ENCODE measurements around the gene MLLT6.

MLLT6 gene

DNA sequence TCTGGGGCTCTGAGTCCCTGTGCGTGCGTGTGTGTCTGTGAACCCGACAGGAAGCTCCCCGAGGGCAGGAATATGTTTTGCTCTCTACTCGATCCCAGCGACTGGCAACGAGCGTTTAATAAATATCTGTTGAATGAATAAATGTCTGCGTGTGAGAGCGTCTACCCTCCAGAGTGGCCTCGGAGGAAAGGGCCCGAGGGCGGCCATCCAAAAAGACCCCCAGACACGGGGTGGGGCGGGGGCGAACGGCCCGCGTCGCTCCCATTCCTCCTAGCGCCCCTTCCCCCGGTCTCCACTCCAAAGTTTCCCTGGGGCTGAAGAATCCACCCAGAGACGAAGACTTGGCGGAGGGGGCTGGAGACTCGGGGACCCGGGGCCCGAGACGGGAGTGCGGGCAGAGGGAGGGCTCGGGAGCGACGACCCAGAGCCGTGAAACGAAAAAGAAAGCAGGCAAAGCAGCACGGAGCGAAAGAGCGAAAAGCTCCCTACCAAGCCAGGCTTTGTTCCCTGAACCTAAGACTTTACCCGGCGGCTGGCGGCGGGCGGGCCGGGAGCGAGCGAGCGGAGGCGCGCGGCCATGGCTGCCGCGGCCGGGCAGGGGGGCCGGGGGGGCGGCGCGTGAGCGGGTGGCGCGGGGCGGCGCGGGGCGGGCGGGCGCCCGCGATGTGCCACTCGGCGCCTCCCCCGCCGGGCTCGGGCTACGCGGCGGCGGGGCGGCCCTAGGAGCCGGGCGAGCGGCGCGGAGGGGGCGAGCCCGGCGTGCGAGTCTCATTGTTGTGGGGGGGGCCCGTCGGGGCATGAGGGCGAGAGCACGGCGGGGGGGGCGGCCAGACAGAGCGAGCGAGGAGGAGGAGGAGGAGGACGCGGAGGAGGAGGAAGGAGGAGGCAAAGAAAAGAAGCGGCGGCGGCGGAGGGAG is at the start of gene MLLT6:
MLLT6 (plus strand) TSS at position 668 of the 917 bp plus-strand sequence. CDS start 360 bp downstream, outside the sequence.
- peak; percentile 75 to 79 for DNase-seq

DNA sequence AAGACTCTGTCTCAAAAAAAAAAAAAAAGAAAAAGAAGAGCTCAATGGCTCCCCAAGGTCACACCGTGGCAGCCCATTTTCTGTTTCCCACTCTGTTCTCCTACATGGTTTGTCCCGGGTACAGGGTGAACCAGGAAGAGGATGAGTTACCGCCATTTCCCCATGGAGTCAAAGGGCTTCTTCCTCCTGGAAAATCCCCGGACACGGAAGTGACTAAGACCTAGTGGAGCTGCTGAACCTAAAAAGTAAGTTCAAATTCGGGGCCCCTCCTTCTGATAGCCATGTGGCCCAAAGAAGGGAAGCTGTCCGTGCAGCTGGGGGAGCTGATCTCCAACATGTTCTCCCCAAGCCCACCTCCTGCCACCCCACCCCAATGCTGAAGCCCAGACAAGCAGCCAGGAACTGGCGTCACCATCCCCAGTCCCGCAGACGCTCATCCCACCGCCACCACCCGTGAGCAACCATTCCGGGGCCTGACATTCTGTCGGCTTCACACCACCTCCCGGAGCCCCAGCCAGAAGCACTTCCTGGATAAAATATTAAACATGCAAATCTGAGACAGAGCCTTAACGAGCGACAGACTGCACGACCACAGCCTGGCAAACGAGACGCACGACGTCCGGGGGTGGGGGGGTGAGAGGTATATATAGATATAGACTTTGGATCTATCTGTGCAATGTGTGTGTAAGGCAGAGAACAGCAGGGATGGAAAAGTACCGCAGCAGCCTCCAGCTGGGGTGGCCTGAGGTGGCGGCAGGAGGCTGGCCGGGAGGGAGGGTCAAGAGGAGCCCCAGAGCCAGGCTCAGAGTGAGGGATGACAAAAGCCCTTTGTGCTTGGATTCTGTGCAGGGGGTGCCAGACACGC is 47.9 kb upstream of the MLLT6 start:
- peak; percentile 75 to 79 for DNase-seq

GRCh38 chr17:38657824-38658740 is 47.0 kb upstream of the MLLT6 start:
- DNase-seq = no peak

DNA sequence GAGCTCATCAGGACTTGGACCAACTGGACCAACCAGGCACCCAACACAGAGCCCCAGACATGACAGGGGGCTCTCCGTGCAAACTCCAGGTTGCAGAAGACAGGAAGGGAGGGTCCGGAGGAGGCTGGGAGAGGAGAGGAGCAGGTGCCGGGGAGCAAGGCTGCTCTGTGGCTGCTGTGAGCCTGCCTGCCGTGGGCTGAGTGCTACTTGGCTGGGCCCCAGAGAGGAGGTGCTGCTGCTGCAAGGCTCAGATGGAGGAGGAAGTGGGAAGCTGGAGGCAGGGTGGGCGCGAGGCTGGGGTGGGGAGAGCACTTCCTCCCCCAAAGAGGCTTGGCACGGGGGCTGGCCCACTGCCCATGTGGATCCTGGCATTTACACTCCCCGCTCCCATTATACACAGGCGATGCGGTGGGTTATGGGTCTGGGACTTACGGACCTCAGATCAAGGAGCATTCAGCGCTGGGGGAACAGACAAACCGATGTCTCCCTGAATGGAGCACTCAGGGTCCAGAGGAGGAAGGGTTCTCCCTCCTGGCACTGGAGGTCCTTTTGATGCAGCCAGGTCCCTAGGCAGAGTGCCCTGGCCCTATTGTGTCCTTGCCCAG is 46.2 kb upstream of the MLLT6 start:
- DNase-seq = peak in 1 of 2 donors; percentile 3

DNA sequence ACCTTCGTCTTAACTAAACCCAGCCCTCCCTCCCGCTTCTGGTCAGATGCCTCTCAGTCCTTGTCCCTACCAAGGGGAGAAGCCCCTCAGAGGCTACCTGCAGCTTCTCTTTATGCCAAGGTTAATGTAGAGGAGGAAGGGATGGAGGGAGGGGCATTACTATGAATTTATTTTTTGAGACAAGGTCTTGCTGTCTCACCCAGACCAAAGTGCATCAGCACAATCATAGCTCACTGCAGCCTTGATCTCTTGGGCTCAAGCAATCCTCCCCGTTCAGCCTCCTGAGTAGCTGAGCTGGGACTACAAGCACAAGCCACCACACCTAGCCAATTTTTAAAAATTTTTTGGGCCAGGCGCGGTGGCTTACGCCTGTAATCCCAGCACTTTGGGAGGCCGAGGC is 45.7 kb upstream of the MLLT6 start:
- DNase-seq = no peak

DNA sequence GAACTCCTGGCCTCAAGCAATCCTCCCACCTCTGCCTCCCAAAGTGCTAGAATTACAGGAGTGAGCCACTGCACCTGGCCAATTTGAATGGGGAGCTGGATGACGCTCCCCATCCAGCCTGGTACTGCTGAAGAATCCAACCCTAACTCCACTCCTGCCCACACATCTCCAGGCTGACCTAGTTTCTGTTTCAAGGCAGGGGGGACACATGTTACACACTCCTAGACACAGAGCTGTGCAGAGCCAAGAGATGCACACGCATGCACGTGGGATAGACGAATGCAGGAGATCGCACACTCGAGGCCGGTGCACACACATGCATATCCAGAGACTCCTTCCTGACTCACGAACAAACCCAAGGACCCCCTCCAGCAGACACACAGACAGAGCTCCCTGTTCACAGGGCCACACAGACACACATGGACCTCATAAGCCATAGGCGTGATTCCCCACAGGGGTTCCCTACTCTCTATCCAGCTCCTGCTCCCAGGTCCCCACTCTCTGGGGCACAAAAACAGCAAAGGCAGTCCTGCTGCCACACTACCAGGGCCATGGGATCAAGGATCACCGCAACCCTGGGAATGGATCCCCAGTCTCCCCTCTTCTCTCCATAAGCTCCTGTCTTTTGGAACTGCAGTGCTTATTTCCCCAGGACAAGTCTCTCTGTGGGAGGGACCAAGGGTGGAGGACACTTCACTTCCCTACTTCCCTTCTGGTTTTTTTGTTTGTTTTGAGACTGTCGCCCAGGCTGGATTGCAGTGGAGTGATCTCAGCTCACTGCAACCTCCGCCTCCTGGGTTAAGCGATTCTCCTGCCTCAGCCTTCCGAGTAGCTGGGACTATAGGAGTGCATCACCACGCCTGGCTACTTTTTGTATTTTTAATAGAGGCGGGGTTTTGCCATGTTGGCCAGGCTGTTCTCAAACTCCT is 44.7 kb upstream of the MLLT6 start:
- no peak for DNase-seq

DNA sequence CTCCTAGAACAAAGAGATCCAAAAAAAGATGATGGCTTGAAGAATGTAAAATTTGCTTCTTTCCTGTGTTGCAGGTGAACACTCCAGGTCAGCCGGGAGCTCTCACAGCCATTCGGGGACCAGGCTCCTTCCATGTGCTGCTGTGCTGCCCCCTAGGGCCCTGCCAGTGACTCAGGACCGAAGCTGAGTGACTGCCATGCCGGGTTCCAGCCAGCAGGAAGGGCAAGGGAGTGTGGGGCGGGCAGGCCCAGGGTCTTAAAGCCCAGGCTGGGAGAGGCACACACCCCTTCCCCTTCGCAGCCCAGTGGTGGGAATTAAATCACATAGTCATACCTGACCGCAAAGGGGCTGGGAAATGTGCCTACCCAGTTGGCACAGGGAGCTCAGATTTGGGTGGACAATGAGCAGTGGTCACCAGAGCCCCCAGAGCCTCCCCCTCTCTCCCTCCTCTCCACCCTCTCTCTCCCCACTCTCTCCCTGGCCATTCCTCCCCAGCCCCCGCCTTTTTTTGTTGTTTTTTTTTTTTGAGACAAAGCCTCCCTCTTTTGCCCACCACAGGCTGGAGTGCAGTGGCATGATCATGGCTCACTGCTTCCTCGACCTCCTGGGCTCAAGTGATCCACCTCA is 41.8 kb upstream of the MLLT6 start:
- DNase-seq = peak; percentile 44 to 68

DNA sequence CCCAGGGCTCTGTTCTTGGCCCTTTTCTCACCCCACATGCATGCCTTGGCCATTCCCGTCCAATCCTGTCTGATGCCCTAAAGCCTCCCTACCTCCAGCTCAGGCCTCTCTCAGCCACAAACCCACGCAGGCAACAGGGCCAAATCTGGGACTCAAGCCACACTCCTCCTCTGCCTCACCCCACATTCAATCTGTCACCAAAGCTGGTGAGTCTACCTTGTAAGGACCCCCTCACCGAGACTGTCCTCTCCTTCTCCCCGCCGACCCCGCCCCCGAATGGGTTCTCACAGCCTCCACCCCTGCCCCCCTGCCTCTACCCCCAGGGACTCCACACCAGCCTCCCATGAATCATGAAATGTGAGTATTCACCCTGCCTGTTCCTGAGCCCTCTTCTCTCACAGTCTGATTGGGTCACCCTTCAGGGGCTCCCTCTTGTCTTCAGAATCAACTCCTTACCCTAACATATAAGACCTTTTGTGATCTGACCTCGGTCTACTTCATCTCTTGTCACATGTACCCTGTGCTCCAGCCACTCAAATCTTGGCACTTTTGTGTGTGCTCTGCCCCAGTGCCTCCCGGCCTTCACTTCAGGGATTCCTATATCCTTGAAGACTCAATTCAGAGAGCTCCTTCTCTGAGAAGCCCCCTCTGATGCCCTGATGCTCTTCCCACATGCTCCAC is 41.0 kb upstream of the MLLT6 start:
- DNase-seq = no peak

DNA sequence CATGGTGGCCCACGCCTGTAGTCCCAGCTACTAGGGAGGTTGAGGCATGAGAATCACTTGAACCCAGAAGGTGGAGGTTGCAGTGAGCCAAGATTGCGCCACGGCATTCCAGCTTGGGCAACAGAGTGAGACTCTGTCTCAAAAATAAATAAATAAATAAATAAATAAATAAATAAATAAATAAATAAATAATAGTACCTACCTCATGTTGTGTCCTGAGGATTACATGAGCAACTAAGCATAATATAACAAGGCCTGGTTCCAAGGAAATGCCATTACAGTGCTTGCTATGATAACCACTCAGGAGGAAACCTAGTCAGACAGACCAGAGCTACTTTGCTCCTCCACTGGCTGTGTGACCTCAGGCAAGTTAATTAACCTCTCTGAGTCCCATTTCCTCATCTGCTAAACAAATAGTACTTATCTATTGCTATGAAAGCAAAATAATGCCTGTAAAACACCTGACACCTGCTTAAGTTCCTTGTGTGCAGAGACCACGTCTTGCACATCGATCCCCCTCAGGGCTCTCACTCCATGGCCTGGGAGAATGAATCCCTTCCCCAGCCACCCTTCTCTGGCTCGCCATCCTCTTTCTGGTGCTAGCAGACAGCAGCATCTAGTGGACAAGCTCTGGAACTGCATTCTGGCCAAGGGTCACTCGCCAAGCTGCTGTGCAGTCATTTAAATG is 37.8 kb upstream of the MLLT6 start:
- DNase-seq = peak; percentile 57 to 58

GRCh38 chr17:38667787-38668122 is 37.3 kb upstream of the MLLT6 start:
- DNase-seq = no peak

DNA sequence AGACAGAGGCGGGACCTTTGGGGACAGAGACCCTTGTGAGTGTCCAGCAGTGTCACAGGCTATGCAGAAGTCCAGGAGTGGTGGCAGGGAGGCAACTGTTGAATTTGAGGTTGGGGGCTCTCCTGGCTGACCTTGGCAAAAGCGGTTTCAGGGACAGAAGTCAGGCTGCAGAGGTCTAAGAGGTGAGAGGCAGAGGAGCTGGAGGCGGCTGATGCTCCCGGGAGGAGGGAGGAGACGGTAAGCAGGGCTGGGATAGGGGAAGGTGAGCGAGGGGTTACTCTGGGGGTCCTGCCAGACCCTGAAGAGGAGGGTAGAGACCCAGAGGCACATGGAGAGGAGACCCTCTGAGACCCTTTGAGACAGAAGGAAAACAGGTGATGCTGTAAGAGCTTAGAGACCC is 35.6 kb upstream of the MLLT6 start:
- no peak for DNase-seq

- no peak for DNase-seq
These were observed 32.9 kb upstream of the MLLT6 start for GRCh38 chr17:38671939-38672720.

DNA sequence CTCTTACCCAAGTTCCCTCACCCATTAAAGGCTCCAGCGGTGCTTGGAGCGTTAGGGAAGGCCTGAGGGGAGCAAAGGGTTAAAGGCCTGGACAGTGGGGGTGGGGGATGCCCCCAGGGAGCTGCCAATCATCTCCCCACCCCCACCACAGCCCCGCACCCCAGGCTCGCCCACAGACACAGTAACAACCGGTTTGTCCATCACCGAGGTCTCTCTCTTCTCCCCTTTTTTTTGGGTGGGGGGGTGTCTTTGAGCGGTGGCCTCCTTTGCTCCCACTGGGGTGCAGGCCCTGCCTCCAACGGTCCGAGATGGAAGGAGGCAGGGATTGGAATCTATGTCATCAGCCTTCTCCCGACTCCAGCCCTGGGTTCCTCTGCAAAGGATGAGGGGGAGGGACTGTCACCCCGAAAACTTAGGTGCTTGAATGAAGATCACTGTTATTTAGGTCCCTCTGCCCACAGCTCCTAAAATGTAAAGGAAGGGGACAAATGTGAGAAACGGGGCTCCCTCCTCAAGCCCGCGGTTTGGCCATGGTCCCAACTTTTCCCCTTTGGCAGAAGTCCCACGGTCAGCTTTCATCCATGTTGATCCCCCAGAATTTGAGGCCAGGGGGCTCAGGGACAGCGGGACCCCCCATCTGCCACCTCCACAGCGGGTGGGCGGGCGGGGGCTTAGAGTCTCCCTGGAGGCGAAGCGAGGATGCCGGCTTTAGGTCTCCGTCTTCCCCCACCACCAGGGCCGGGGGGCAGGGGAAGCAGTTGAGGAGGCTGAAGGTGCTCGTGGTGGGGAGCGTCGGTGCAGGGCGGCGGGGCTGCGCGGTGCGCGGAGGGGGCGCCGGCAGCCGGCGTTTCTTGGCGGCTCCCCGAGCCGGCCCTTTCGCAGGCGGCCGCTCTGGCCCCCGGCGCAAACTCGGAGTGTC is 32.0 kb upstream of the MLLT6 start:
- DNase-seq = no peak

GRCh38 chr17:38673707-38674013 is 31.4 kb upstream of the MLLT6 start:
- no peak for DNase-seq

- no peak for DNase-seq
These were observed 30.9 kb upstream of the MLLT6 start for GRCh38 chr17:38674014-38674748.

GRCh38 chr17:38674749-38675615 is 30.1 kb upstream of the MLLT6 start, which contains the start of gene EPOP:
TSS of gene EPOP (minus strand) at chr17:38674957. CDS start at chr17:38674495, 462 bp downstream.
- peak; percentile 64 to 79 for DNase-seq

All from hippocampal formation (tissue), 2 donors.